Effector memory CD4-positive, alpha-beta T cell (primary cell): Measurements from ENCODE around the gene DES.

ENCODE experiments used
- DNase-seq, 3 donors: peaks; one replicate each; pipeline ENCODE4 v3.0.0-alpha.2; 2020
- H3K27ac ChIP-seq: 2 replicates; pipeline ENCODE4 v1.7.0; 2013; ENCODE audit warnings: mild to moderate bottlenecking, low read length, moderate library complexity; ENCODE audit not compliant: insufficient read depth, poor library complexity, severe bottlenecking
- H3K27me3 ChIP-seq: replicated peaks from 2 replicates; pipeline ENCODE4 v1.7.0; 2013; ENCODE audit warnings: mild to moderate bottlenecking, low read length; ENCODE audit not compliant: insufficient read depth, control insufficient read depth, poor library complexity, severe bottlenecking
- H3K36me3 ChIP-seq: 2 replicates; pipeline ENCODE4 v1.7.0; 2013; ENCODE audit warnings: mild to moderate bottlenecking, low read length, moderate library complexity; ENCODE audit not compliant: control insufficient read depth, insufficient read depth
- H3K4me1 ChIP-seq: 2 replicates; pipeline ENCODE4 v1.7.0; 2013; ENCODE audit warnings: low read length, mild to moderate bottlenecking; ENCODE audit not compliant: control insufficient read depth, insufficient read depth, poor library complexity, severe bottlenecking
- H3K4me3 ChIP-seq: 2 replicates; pipeline ENCODE4 v1.7.0; 2013; ENCODE audit warnings: low read length, low read depth, mild to moderate bottlenecking; ENCODE audit not compliant: insufficient read depth, poor library complexity, severe bottlenecking
- H3K9me3 ChIP-seq: 2 replicates; pipeline ENCODE4 v1.7.0; 2013; ENCODE audit warnings: mild to moderate bottlenecking, low read length, moderate library complexity; ENCODE audit not compliant: control insufficient read depth

The DES gene

GRCh38 chr2:219419012-219419324 lies 791 bp downstream of the DES start:
- H3K36me3 ChIP-seq: no peaks in the 10 kb centered on the region
- H3K27me3 ChIP-seq: peaks cover 16% of the 10 kb centered on the region
- no peak for DNase-seq
- H3K27ac ChIP-seq: no peak overlapping the region
- no peaks in the 10 kb centered on the region for H3K9me3 ChIP-seq
- H3K4me3 ChIP-seq: no peak overlapping the region
- H3K4me1 ChIP-seq: no peaks in the 10 kb centered on the region

GRCh38 chr2:219419331-219420197 lies 1.4 kb downstream of the DES start:
- peaks cover 16% of the 10 kb centered on the region for H3K27me3 ChIP-seq
- no peak for DNase-seq
- no peak overlapping the region for H3K4me3 ChIP-seq
- H3K27ac ChIP-seq: no peak overlapping the region
- H3K36me3 ChIP-seq: no peaks in the 10 kb centered on the region
- no peaks in the 10 kb centered on the region for H3K4me1 ChIP-seq
- H3K9me3 ChIP-seq: no peaks in the 10 kb centered on the region

GRCh38 chr2:219420687-219421086 lies 2.5 kb downstream of the DES start:
- Histone ChIP-seq H3K9me3 (no peaks in the 10 kb centered on the region), H3K4me1 (no peaks in the 10 kb centered on the region), H3K27me3 (peaks cover 16% of the 10 kb centered on the region), H3K27ac (no peak overlapping the region), H3K36me3 (no peaks in the 10 kb centered on the region), H3K4me3 (no peak overlapping the region)
- DNase-seq: no peak

GRCh38 chr2:219421323-219421722 lies 3.1 kb downstream of the DES start:
- Histone ChIP-seq H3K27ac (no peak overlapping the region), H3K4me3 (no peak overlapping the region), H3K36me3 (no peaks in the 10 kb centered on the region), H3K4me1 (no peaks in the 10 kb centered on the region), H3K27me3 (peaks cover 16% of the 10 kb centered on the region), H3K9me3 (no peaks in the 10 kb centered on the region)
- DNase-seq: no peak

GRCh38 chr2:219422952-219423534 lies 4.9 kb downstream of the DES start:
- no peaks in the 10 kb centered on the region for H3K36me3 ChIP-seq
- no peaks in the 10 kb centered on the region for H3K9me3 ChIP-seq
- H3K4me1 ChIP-seq: no peaks in the 10 kb centered on the region
- no peak overlapping the region for H3K4me3 ChIP-seq
- DNase-seq: no peak
- peaks cover 16% of the 10 kb centered on the region for H3K27me3 ChIP-seq
- H3K27ac ChIP-seq: no peak overlapping the region

GRCh38 chr2:219423652-219424377 lies 5.6 kb downstream of the DES start:
- no peaks in the 10 kb centered on the region for H3K9me3 ChIP-seq
- no peaks in the 10 kb centered on the region for H3K4me1 ChIP-seq
- H3K27ac ChIP-seq: no peak overlapping the region
- DNase-seq: no peak
- no peaks in the 10 kb centered on the region for H3K36me3 ChIP-seq
- no peak overlapping the region for H3K4me3 ChIP-seq
- H3K27me3 ChIP-seq: peaks cover 12% of the 10 kb centered on the region

- H3K27me3 ChIP-seq: peaks cover 3% of the 10 kb centered on the region
- H3K36me3 ChIP-seq: no peaks in the 10 kb centered on the region
- no peak overlapping the region for H3K27ac ChIP-seq
- H3K9me3 ChIP-seq: no peaks in the 10 kb centered on the region
- H3K4me1 ChIP-seq: no peaks in the 10 kb centered on the region
- H3K4me3 ChIP-seq: no peak overlapping the region
- DNase-seq: no peak
Measured at GRCh38 chr2:219425238-219426067, 7.3 kb downstream of the DES start.

- Histone ChIP-seq H3K36me3 (no peaks in the 10 kb centered on the region), H3K4me3 (no peak overlapping the region), H3K4me1 (no peaks in the 10 kb centered on the region), H3K27me3 (peaks cover 3% of the 10 kb centered on the region), H3K27ac (no peak overlapping the region), H3K9me3 (no peaks in the 10 kb centered on the region)
- DNase-seq: no peak
Measured at GRCh38 chr2:219426068-219426443, 7.9 kb downstream of the DES start.

- H3K4me1 ChIP-seq: no peaks in the 10 kb centered on the region
- H3K27me3 ChIP-seq: peaks cover 3% of the 10 kb centered on the region
- H3K27ac ChIP-seq: no peak overlapping the region
- H3K4me3 ChIP-seq: no peak overlapping the region
- no peaks in the 10 kb centered on the region for H3K36me3 ChIP-seq
- no peaks in the 10 kb centered on the region for H3K9me3 ChIP-seq
- DNase-seq: no peak
Measured at GRCh38 chr2:219426534-219427136, 8.5 kb downstream of the DES start.
